GM19043 (cell line): ENCODE measurements around the gene AZU1.
"Not testable (repeated sequence)": the region's sequence is repeated elsewhere in the genome, so short reads cannot be mapped to it uniquely, and the experiment has no call there.

Experiments used
- ATAC-seq: cut with Tn5 transposase; IDR thresholded peaks from one replicate; pipeline ENCODE4 v1.9.1; 2021; ENCODE audit warnings: low read depth; ENCODE audit not compliant: unreplicated experiment

Gene AZU1

GRCh38 chr19:869245-870177 lies 41.9 kb downstream of the AZU1 start:
- ATAC-seq: no peak

- ATAC-seq: no peak
These were observed 42.7 kb downstream of the AZU1 start for GRCh38 chr19:870314-870713.

DNA sequence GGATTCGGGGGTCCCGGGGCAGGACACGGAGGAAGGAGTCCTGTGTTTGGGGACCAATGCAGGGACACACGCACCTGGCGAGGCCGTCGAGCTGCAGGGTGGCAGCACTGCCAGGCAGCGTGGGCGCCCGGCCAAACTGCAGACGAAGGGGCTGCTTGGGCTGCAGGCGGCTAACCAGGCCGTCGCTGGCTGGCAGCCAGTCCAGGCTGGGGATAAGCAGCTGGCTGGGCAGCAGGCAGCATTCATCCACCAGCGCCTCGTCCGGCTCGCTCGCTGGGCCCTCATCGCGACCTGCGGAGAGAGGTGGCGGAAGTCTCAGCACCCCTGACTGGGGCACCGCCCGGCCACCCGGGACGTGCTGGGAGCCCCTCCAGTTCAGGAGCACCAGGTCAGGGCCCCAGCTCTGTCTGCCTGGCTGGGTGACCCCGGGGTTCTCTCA lies 43.3 kb downstream of the AZU1 start:
- ATAC-seq: no peak

DNA sequence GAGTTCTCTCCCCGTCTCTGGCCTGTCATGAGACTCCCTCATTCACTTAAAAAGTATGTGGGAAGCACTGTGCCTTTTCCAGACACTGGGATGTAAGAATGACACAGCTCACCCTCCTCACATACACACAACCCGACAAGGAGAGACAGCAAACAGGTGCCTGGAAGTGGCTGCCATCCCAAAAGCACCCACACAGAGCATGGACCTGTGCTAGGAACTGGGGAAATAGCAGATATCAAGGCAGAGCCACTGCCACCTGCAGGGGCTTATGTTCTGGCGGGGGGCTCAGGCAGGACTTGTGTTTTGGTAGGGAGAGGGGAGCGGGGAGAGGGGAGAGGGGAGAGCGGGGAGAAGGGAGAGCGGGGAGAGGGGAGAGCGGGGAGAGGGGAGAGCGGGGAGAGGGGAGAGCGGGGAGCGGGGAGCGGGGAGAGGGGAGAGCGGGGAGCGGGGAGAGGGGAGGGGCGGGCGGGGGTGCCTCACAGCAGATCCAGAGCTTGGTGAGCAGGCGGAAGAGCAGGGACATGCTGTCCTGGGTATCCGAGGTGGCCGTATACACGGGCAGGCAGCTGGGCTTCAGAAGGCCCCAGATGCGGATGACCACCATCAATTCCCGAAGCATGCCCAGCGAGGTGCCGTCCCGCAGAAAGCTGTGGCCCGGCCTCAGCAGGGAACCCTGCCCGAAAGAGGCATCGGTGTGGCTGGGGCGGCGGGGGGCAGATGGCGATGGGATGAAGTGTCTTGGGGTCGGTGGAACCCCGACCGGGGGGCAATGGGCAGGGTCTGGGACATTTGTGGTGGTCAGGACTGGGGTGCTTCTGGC lies 44.0 kb downstream of the AZU1 start:
- ATAC-seq: no peak

- ATAC-seq: no peak
These were observed 44.8 kb downstream of the AZU1 start for GRCh38 chr19:872266-872951.

DNA sequence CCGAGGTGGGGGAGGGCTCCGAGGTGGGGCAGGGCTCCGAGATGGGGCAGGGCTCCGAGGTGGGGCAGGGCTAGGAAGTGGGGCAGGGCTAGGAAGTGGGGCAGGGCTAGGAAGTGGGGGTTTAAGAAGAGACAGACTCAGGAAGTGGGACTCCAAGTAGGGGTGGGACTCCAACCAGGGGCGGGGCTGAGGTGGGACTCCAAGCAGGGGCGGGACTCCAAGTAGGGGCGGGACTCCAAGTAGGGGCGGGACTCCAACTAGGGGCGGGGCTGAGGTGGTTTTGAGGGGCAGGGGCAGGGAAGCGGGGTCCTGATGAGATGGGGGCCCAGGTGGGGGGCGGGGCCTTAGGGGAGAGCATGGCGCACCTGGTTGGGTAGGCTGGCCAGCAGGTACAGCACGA lies 45.4 kb downstream of the AZU1 start:
- ATAC-seq: no peak

- ATAC-seq: no peak
These were observed 46.0 kb downstream of the AZU1 start for GRCh38 chr19:873561-874041.

- no peak for ATAC-seq
These were observed 47.7 kb downstream of the AZU1 start for GRCh38 chr19:875265-875879.

GRCh38 chr19:876089-876488 lies 48.5 kb downstream of the AZU1 start:
- ATAC-seq: no peak

DNA sequence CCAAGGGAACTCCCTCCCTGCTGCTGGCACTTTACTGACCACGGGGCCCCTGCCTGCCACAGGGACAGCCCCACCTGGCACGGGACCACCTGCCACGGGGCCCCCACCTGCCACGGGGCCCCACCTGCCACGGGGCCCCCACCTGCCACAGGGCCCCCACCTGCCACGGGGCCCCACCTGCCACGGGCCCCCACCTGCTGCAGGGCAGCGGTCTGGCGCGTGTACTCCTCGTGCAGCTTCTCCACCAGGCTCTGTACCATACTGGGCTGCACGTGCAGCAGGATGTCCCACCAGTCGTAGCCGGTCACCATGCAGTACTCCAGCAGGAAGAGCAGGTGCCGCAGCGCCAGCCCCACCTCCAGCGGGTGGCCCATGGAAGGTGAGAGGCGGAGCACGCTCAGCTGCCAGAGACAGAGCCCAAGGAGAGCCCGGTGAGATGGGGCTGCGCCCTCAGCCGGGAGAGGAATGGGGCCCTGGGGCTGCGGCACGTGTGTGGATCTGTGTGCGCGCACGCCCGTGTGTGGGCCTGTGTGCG lies 49.2 kb downstream of the AZU1 start:
- no peak for ATAC-seq

DNA sequence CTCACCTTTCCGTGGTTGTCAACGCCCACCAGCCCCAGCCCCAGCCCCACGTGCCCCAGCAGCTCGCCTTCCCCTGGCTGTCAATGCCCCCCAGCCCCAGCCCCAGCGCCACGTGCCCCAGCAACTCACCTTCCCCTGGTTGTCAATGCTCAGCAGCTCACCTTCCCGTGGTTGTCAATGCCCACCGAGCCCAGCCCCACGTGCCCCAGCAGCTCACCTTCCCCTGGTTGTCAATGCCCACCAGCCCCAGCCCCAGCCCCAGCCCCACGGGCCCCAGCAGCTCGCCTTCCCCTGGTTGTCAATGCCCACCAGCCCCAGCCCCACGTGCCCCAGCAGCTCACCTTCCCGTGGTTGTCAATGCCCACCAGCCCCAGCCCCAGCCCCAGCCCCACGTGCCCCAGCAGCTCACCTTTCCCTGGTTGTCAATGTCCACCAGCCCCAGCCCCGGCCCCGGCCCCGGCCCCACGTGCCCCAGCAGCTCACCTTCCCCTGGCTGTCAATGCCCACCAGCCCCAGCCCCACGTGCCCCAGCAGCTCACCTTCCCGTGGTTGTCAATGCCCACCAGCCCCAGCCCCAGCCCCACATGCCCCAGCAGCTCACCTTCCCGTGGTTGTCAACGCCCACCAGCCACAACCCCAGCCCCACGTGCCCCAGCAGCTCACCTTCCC lies 50.5 kb downstream of the AZU1 start:
- not testable (repeated sequence) for ATAC-seq

DNA sequence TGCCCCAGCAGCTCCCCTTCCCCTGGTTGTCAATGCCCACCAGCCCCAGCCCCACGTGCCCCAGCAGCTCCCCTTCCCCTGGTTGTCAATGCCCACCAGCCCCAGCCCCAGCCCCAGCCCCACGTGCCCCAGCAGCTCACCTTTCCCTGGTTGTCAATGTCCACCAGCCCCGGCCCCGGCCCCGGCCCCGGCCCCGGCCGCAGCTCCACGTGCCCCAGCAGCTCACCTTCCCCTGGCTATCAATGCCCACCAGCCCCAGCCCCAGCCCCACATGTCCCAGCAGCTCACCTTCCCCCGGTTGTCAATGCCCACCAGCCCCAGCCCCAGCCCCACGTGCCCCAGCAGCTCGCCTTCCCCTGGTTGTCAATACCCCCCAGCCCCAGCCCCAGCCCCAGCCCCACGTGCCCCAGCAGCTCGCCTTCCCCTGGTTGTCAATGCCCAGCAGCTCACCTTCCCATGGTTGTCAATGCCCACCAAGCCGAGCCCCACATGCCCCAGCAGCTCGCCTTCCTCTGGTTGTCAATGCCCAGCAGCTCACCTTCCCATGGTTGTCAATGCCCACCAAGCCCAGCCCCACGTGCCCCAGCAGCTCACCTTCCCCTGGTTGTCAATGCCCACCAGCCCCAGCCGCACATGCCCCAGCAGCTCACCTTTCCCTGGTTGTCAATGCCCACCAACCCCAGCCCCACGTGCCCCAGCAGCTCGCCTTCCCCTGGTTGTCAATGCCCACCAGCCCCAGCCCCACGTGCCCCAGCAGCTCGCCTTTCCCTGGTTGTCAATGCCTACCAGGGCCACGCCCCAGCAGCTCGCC lies 51.3 kb downstream of the AZU1 start:
- not testable (repeated sequence) for ATAC-seq

DNA sequence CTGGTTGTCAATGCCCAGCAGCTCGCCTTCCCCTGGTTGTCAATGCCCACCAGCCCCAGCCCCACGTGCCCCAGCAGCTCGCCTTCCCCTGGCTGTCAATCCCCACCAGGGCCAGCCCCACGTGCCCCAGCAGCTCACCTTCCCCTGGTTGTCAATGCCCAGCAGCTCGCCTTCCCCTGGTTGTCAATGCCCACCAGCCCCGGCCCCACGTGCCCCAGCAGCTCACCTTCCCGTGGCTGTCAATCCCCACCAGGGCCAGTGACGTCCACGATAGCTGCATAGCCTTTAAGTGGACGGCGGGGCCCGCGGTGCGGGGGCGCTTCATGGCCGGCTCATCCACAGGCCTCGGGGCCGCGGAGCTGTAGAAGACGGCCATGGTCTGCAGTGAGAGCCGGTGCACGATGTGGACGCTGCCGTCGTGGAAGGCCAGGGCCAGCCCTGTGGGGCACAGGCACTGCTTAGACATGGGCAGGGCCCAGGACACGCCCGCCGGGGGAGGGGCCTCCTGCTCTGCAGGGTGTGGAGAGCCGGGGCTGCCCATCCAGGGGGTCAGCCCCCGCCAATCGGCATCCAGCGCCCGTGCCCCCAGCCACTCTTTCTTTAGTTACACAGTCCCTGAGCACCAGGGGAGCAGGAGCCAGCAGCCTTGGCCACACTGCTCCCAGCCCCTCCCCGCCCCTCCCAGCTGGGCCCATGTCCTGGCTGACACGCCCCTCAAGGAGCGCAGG lies 52.2 kb downstream of the AZU1 start:
- no peak for ATAC-seq
